HG03354 (cell line): ENCODE results near the gene ASPHD2.

Experiments
- ATAC-seq: cut with Tn5 transposase; IDR thresholded peaks from one replicate; pipeline ENCODE4 v1.9.1; 2021; ENCODE audit warnings: mild to moderate bottlenecking; ENCODE audit not compliant: unreplicated experiment, poor library complexity, severe bottlenecking

ASPHD2 gene

DNA sequence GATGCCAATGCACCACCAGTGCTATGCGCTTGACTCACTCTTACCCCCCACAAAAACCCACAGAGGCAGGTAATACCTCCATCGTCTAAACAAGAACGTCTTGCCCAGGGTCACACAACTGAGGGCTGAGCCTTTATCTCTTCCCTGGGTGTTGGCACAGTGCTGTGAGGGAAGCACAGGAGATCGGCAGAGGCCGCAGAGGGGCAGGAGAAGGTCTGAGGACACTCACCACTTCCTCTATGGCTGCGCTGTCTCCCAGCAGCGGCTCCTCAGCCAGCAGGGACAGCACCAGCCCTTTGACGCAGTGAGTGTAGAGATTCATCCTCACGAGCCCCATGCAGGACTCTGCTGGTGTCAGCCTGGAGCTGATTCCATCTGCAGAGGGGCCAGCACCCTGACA lies 34.6 kb downstream of the ASPHD2 start:
- ATAC-seq: no peak

DNA sequence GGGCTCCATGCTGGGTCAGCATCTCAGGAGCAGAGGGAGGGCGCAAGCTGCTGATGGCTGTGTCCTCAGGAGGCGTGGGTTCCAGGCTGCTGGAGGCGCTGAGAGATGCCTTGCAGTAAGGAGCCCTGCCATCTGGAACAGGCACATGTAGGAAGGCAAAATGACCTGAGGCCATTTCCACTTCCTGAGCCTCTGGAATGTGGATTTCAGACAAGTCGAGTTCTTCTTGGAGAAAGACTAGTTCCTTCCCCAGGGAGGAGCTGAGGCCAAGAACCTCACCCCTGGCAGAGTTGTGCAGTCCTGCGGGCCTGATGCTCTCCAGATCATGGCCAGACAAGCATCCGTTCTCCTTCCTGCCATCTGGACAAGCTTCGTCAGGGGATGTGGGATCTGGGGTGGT lies 35.3 kb downstream of the ASPHD2 start:
- no peak for ATAC-seq

DNA sequence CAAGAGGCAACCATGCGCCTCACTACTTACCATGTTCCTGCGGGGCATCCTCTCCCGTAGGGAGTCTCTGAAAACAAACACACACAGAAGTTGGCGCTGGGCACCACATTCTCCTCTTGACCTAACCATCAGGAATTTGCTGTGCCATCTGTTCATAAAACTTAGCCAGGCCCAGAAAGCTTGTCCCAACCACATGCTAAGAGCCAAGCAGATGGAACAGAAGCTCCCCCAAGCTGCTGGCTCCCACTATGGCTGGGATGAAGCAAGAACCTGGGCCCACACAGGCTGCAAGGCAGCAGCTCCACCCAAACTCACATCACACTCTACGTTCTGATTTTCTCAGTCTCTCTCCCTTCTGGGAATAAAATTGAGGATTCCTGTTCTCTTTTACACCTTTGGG lies 37.1 kb downstream of the ASPHD2 start:
- no peak for ATAC-seq

GRCh38 chr22:26470807-26471206 lies 41.7 kb downstream of the ASPHD2 start:
- ATAC-seq: no peak

- ATAC-seq: no peak
Measured at GRCh38 chr22:26471522-26471921, 42.5 kb downstream of the ASPHD2 start.

DNA sequence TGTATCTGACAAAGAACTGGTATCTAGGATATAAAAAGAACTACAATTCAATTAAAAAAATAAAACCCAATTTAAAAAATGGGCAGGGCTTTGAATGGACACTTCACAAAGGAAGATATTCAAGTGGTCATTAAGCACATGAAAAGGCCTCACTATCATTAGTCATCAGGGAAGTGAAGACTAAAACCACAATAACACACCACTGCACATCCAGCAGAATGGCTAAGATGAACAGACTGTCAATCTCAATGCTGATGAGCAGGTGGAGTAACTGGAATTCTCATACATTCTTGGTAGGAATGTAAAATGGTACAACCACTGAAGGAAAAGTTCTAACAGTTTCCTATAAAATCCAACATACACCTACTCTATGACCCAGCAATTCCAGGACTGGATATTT lies 45.6 kb downstream of the ASPHD2 start:
- no peak for ATAC-seq

GRCh38 chr22:26476705-26477340 lies 47.8 kb downstream of the ASPHD2 start:
- no peak for ATAC-seq

GRCh38 chr22:26477341-26477731 lies 48.3 kb downstream of the ASPHD2 start:
- no peak for ATAC-seq

GRCh38 chr22:26479043-26479791 lies 50.2 kb downstream of the ASPHD2 start:
- no peak for ATAC-seq

DNA sequence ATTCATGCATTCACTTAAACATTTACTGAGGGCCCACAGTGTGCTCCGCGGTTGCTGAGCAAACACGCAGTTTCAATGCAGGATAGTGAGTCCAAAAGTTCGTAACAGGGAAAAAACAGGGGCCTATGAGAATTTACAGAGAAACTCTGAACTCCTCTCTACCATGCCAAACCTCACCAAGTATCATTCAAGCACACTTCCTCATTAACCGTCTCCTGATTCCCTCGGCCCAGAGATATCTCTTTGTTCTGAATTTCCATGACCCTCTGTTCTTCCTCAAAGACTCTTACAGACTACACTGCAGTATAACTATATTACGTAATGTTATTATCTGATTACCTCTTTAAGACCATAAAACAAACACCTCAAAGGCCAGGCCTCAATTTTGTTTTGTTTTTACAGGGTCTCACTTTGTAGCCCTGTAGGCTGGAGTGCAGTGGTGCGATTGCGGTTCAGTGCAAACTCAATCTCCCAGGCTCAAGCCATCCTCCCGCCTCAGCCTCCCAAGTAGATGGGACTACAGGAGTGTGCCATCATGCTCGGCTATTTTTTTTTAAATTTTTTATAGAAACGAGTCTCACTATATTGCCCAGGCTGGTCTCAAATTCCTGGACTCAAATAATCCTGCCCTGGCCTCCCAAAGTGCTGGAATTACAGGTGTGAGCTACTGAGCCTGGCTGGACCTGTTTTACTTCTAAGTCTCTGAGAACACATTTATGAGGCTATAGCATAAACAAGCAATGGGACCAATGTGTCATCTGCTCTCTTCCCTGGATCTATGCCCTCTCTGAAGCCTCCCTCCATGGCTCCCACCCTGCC lies 50.9 kb downstream of the ASPHD2 start:
- ATAC-seq: no peak

DNA sequence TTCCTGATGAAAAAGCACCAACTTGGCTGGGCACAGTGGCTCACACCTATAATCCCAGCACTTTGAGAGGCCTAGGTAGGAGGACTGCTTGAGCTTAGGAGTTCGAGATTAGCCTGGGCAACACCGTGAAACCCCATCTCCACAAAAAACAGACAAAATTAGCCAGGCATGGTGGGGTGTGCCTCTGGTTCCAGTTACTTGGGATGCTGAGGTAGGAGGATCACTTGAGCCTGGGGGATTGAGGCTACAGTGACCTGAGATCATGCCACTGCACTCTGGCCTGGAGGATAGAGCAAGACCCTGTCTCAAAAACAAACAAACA lies 51.5 kb downstream of the ASPHD2 start:
- no peak for ATAC-seq

DNA sequence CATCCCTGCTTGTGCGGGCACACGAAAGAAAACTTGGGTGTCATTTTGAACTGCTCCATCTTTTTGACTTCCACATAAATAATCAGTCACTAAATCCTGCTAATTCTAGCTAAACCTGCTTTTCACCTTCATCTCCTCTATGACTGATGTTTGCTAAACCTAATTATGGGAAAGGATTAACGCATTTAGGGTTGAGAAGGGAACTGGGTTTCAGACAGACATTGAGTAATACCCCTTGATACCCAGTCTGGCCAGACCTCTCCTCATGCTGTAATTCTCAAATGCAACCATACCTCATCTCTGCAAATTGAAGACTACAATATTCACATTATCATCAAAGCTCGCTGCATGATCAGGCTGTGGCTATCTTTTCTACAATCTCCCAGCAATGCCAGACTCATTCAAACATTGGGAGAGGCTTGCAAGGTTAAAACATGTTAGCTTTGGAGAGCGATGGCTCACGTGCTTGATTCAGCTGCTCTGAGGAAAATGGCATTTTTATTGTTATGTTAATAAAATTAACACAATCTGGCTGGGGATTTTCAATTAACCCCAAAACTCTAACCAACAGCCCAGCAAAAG lies 52.1 kb downstream of the ASPHD2 start:
- no peak for ATAC-seq

DNA sequence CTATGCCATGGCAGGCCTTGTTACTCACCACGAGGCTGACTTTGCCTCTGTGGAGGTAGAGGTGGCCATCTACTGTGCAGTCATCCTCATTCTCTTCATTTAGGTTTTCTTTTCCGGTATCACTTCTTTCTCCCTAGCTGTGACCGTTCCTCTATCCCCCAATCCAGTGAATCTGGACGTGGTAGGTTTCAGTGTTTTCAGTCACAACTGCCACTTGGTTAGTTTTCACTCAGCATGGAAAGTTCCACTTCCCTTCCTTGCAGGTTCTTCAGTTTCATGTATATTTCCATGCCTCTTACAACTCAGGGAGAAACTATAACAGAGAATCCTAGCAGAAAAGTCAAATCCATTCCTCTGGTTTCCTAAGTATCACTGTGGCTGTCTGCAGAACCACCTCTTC lies 52.6 kb downstream of the ASPHD2 start:
- no peak for ATAC-seq

GRCh38 chr22:26482161-26482560 lies 53.1 kb downstream of the ASPHD2 start:
- no peak for ATAC-seq

DNA sequence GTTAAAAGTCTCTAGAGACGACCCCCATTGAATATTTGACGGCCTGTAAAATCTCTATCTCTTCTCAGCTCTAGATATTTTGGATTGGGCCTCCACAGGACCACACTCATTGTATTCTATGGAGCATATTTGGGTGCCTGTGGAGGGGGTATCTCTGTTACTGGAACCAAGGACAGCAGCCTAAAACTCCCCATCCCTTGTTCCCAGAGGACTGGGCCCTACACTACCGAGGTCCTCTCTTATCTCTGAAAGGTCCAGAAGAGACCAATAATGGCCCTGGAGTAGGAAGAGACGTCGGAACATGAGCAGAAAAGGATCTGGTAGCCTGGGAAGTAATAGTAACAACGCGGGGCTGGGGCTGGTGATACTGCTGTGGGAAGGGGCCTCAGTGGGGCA lies 54.0 kb downstream of the ASPHD2 start:
- no peak for ATAC-seq

DNA sequence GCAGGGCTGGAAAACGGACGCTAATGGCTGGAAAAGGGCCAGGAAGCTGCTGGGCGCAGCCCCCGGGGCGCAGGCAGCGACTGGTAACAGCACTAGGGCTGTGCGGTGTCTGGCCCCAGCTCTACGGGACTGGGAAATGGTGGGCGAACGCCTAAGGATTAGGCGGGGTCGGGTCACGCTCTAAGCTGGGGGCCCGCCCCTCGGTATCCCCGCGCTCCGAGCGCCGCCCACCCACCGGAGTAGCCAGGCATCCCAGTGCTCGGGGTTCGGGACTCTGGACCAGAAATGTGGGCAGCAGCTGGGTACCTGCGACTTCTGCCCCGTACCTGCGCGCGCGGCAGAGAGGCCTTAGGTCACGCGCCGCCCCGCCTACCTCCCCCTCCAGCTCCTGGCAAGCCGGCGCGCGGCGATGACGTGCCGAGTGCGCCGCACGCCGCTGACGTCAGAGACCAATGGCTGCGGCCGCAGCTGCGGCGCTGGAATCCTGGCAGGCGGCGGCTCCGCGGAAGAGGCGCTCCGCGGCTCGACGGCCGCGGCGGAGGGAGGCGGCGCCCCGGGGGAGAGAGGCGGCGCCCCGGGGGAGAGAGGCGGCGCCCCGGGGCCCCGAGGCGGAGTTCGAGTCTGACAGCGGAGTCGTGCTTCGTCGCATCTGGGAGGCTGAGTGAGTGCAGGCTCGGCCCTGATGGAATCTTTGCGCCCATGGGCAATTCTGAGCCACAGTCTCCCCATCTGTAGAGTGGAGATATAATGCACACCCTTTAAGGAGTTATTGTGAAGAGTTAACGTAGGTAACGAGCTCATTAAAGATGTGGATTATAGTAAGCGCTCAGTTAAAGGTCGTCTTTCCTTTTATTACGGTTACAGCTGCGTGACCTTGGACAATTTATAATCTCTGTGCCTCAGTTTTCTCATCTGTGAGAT lies 54.6 kb downstream of the ASPHD2 start, which contains the start of the genes HPS4 and SRRD:
HPS4 (minus strand) TSS at position 345 of the 921 bp plus-strand sequence. CDS start 2,021 bp downstream, outside the sequence.
SRRD (plus strand) TSS at position 439 of the 921 bp plus-strand sequence; CDS start at position 453, 14 bp downstream.
- peak; percentile 72 for ATAC-seq

GRCh38 chr22:26484360-26484706 lies 55.3 kb downstream of the ASPHD2 start:
- no peak for ATAC-seq

GRCh38 chr22:26485013-26485412 lies 56.0 kb downstream of the ASPHD2 start:
- no peak for ATAC-seq

- ATAC-seq: no peak
Measured at GRCh38 chr22:26485806-26486390, 56.8 kb downstream of the ASPHD2 start.
